MM.1S (cell line): Measurements from ENCODE around the gene GFM1.

Experiments
- EZH2 ChIP-seq: fragments of 300-600 bp; sonication (generic); optimal IDR thresholded peaks from 2 replicates; pipeline ENCODE3; 2017; ENCODE audit warnings: low read depth, mild to moderate bottlenecking, antibody characterized with exemption, low read length, mixed read lengths
- TF ChIP-seq, protein P1 (sequence below): fragments of 300-600 bp; sonication (generic); IDR thresholded peaks from 2 replicates; pipeline ENCODE4 v1.5.1; 2016; ENCODE audit warnings: antibody characterized with exemption, low read length, mixed read lengths

- no peak for TF ChIP-seq EZH2
- TF ChIP-seq, protein P1, sequence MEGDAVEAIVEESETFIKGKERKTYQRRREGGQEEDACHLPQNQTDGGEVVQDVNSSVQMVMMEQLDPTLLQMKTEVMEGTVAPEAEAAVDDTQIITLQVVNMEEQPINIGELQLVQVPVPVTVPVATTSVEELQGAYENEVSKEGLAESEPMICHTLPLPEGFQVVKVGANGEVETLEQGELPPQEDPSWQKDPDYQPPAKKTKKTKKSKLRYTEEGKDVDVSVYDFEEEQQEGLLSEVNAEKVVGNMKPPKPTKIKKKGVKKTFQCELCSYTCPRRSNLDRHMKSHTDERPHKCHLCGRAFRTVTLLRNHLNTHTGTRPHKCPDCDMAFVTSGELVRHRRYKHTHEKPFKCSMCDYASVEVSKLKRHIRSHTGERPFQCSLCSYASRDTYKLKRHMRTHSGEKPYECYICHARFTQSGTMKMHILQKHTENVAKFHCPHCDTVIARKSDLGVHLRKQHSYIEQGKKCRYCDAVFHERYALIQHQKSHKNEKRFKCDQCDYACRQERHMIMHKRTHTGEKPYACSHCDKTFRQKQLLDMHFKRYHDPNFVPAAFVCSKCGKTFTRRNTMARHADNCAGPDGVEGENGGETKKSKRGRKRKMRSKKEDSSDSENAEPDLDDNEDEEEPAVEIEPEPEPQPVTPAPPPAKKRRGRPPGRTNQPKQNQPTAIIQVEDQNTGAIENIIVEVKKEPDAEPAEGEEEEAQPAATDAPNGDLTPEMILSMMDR, result no peak
Observed at GRCh38 chr3:158631981-158632380, 12.3 kb upstream of the GFM1 start.
